CD4-positive, CD25-positive, alpha-beta regulatory T cell (primary cell): ENCODE results near the gene GTF3A. TPM values are rescaled to one million over a fixed set of nuclear protein-coding genes. Genes with fewer than 3 reads are reported as not detected.
"Not testable (repeated sequence)": the region's sequence is repeated elsewhere in the genome, so short reads cannot be mapped to it uniquely, and the experiment has no call there.

Experiments used
- ATAC-seq, 2 donors: fragments of 150-1000 bp; cut with Tn5 transposase; one replicate each; pipeline ENCODE4 v1.10.0; 2021; ENCODE audit warnings: low read depth in 2 of 2, moderate number of reproducible peaks in 2 of 2, moderate library complexity in 1 of 2
- DNase-seq, 3 donors: peaks; one replicate each; pipeline versions ENCODE4 v3.0.0 to v3.0.0-alpha.2; 2012 to 2022; ENCODE audit warnings: mixed read lengths in 1 of 3
- H3K27ac ChIP-seq: one replicate; pipeline ENCODE4 v1.7.0; 2013; ENCODE audit warnings: mild to moderate bottlenecking, low read length; ENCODE audit not compliant: insufficient read depth, poor library complexity, severe bottlenecking
- H3K27me3 ChIP-seq: one replicate; pipeline ENCODE4 v1.7.0; 2013; ENCODE audit warnings: low read length; ENCODE audit not compliant: control insufficient read depth, insufficient read depth
- H3K36me3 ChIP-seq: one replicate; pipeline ENCODE4 v1.7.0; 2013; ENCODE audit warnings: mild to moderate bottlenecking, low read length, moderate library complexity; ENCODE audit not compliant: control insufficient read depth, insufficient read depth
- H3K4me1 ChIP-seq: 2 replicates; pipeline ENCODE4 v1.7.0; 2013; ENCODE audit warnings: mild to moderate bottlenecking, low read length; ENCODE audit not compliant: insufficient read depth, control insufficient read depth, poor library complexity, severe bottlenecking
- H3K4me3 ChIP-seq: one replicate; pipeline ENCODE4 v1.7.0; 2013; ENCODE audit warnings: low read depth, mild to moderate bottlenecking, low read length, moderate library complexity
- H3K9me3 ChIP-seq, 2 experiments: 1 replicate in 1 of 2; 2 replicates in 1 of 2; pipeline ENCODE4 v1.7.0; 2013; ENCODE audit warnings: low read length in 2 of 2, mild to moderate bottlenecking in 1 of 2, moderate library complexity in 1 of 2; ENCODE audit not compliant: control insufficient read depth in 2 of 2
- H3K27ac Mint-ChIP-seq, 3 donors: one replicate each; pipeline ENCODE4 v1.8.0; 2020 to 2022; ENCODE audit warnings: mild to moderate bottlenecking in 3 of 3, mixed read lengths in 3 of 3, moderate library complexity in 2 of 3
- H3K27me3 Mint-ChIP-seq: one replicate; pipeline ENCODE4 v1.8.0; 2022; ENCODE audit warnings: mild to moderate bottlenecking, mixed read lengths
- H3K36me3 Mint-ChIP-seq: one replicate; pipeline ENCODE4 v1.8.0; 2020; ENCODE audit warnings: mixed read lengths
- H3K4me1 Mint-ChIP-seq, 4 donors: one replicate each; pipeline ENCODE4 v1.8.0; 2020 to 2022; ENCODE audit warnings: mixed read lengths in 4 of 4, mild to moderate bottlenecking in 1 of 4
- H3K4me3 Mint-ChIP-seq, 4 donors: one replicate each; pipeline ENCODE4 v1.8.0; 2020 to 2022; ENCODE audit warnings: mild to moderate bottlenecking in 4 of 4, mixed read lengths in 4 of 4, moderate library complexity in 3 of 4
- H3K9me3 Mint-ChIP-seq, 7 donors: one replicate each; pipeline ENCODE4 v1.8.0; 2020 to 2022; ENCODE audit warnings: mixed read lengths in 7 of 7, mild to moderate bottlenecking in 3 of 7, moderate library complexity in 2 of 7
- polyA plus RNA-seq, 4 donors: library from polyadenylated mRNA; unstranded; fragments of 300-500 nt; fragmentation: Illumina TruSeq; gene quantifications; one replicate each; pipeline ENCODE4 v1.2.3, GENCODE V29; 2021
- total RNA-seq: library from RNA; stranded (reverse); gene quantifications from one replicate; pipeline ENCODE4 v1.2.3, GENCODE V29; 2022

Gene GTF3A
- total and polyA plus RNA-seq, 5 donors from 2014 or later = 165 to 528 (median 504) TPM

GRCh38 chr13:27396252-27396846 lies 28.1 kb upstream of the GTF3A start:
- Histone ChIP-seq H3K36me3 (no peaks in the 10 kb centered on the region), H3K27ac (no peak overlapping the region), H3K27me3 (peaks cover 7% of the 10 kb centered on the region), H3K9me3 (no peaks in the 10 kb centered on the region), H3K4me3 (no peak overlapping the region), H3K4me1 (no peaks in the 10 kb centered on the region)
- H3K36me3 Mint-ChIP-seq = no peaks in the 10 kb centered on the region
- H3K27me3 Mint-ChIP-seq = peaks cover 18% of the 10 kb centered on the region
- no peak for DNase-seq
- H3K4me3 Mint-ChIP-seq = no peak overlapping the region
- no peak for ATAC-seq
- H3K27ac Mint-ChIP-seq = no peak overlapping the region
- H3K9me3 Mint-ChIP-seq = peaks cover 0 to 2% (median 0%) of the 10 kb centered on the region in 7 donors
- H3K4me1 Mint-ChIP-seq = peaks cover 0 to 2% (median 0%) of the 10 kb centered on the region in 4 donors

DNA sequence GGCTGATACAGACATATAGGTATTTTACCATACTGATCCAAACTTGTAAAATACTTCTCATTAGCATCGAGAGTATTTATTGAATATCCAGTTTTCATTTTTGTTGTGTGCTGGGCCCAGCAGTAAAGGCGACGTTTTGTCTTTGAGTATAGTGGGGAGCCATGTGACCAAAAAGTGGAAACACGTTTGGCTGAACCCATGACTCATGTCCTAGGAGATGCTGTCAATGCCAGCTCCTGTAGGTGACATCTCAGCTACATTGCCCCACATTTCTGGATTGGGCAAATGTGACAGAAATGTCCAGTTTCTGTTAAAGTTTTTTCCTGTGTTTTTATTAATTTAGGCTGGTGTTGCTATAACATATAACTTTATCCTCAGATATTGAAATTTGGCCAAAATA lies 26.1 kb upstream of the GTF3A start:
- H3K4me1 ChIP-seq = no peaks in the 10 kb centered on the region
- peaks cover 0 to 2% (median 0%) of the 10 kb centered on the region in 4 donors for H3K4me1 Mint-ChIP-seq
- peaks cover 2% of the 10 kb centered on the region for H3K27me3 ChIP-seq
- no peak overlapping the region for H3K27ac ChIP-seq
- H3K27ac Mint-ChIP-seq = no peak overlapping the region
- no peak overlapping the region for H3K4me3 Mint-ChIP-seq
- DNase-seq (no peak), ATAC-seq (no peak)
- H3K27me3 Mint-ChIP-seq = peaks cover 15% of the 10 kb centered on the region
- H3K9me3 Mint-ChIP-seq = peaks cover 0 to 2% (median 0%) of the 10 kb centered on the region in 7 donors
- H3K4me3 ChIP-seq = no peak overlapping the region
- H3K36me3 ChIP-seq = no peaks in the 10 kb centered on the region
- no peaks in the 10 kb centered on the region for H3K9me3 ChIP-seq
- H3K36me3 Mint-ChIP-seq = no peaks in the 10 kb centered on the region

GRCh38 chr13:27400405-27400804 lies 24.0 kb upstream of the GTF3A start:
- not testable (repeated sequence) for ATAC-seq, H3K27ac ChIP-seq, H3K9me3 Mint-ChIP-seq, H3K4me3 Mint-ChIP-seq, H3K27me3 ChIP-seq, DNase-seq, H3K36me3 ChIP-seq, H3K36me3 Mint-ChIP-seq, H3K27ac Mint-ChIP-seq, H3K4me3 ChIP-seq, H3K4me1 ChIP-seq, H3K9me3 ChIP-seq, H3K4me1 Mint-ChIP-seq
- H3K27me3 Mint-ChIP-seq = peaks cover 18% of the 10 kb centered on the region

DNA sequence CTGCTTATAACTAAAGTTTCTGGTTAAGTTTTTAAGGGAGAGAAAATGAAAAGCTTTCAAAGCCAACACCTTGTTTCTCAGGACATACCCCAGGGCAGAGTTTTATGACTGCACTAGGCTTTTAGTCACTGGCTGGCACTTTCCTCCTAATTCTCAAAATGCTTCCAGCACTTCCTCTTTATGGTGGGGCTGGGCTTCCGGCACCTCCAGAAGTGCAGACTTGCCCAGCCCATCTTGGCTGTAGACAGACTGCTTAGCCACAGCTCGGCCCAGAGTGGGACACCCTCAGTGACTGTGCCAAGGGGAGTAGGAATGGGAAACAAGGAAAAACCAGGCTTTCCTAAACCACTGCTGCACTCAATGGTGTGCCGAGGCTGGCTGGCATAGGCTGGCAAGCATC lies 23.2 kb upstream of the GTF3A start:
- Mint-ChIP-seq H3K36me3 (no peaks in the 10 kb centered on the region), H3K27ac (no peak overlapping the region), H3K9me3 (peaks cover 0 to 2% (median 0%) of the 10 kb centered on the region in 7 donors), H3K27me3 (peaks cover 17% of the 10 kb centered on the region), H3K4me3 (no peak overlapping the region), H3K4me1 (peaks cover 0 to 3% (median under 1%) of the 10 kb centered on the region in 4 donors)
- H3K27me3 ChIP-seq = peaks cover 2% of the 10 kb centered on the region
- ATAC-seq (no peak), DNase-seq (no peak)
- no peaks in the 10 kb centered on the region for H3K4me1 ChIP-seq
- H3K36me3 ChIP-seq = no peaks in the 10 kb centered on the region
- H3K27ac ChIP-seq = no peak overlapping the region
- no peaks in the 10 kb centered on the region for H3K9me3 ChIP-seq
- H3K4me3 ChIP-seq = no peak overlapping the region

- Histone ChIP-seq H3K4me3 (no peak overlapping the region), H3K36me3 (no peaks in the 10 kb centered on the region), H3K27ac (no peak overlapping the region), H3K27me3 (peaks cover 3% of the 10 kb centered on the region), H3K9me3 (no peaks in the 10 kb centered on the region), H3K4me1 (peaks cover 2% of the 10 kb centered on the region)
- DNase-seq = no peak
- Mint-ChIP-seq H3K4me3 (no peak overlapping the region), H3K36me3 (no peaks in the 10 kb centered on the region), H3K9me3 (no peaks in the 10 kb centered on the region), H3K4me1 (peaks cover 0 to 7% (median 3%) of the 10 kb centered on the region in 4 donors), H3K27ac (no peak overlapping the region), H3K27me3 (peaks cover 23% of the 10 kb centered on the region)
- no peak for ATAC-seq
Measured at GRCh38 chr13:27403203-27403678, 21.2 kb upstream of the GTF3A start.

DNA sequence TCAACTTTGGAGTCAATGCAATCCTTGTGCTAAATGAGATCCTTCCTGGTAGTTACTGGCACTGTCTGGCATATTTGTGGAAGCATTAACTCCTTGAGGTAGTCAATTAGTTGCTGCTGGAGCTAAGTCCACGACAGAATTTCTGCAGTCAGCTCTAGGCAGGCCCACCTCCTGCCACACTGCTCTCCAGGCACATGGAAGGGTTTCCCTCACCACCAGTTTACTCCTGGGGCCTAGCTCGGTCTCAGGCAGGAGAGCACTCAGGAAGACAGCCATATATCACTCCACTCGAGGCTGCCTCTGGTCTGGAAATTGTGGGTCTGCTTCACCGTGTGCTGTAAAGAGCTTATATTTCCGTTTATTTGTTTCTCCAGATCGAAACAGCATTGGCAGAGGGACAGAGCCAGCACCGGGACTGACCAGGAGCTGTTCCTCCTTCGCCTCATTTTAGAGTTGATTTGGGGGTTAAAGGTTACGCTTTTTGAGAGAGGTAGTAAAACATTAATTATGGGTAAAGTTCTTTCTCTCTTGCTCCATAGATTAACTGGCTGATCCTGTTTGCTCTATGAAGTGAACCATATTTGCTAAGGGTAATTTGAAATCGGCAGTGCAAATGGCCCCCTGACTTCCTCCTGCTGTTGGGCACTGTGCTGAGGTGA lies 20.6 kb upstream of the GTF3A start:
- Mint-ChIP-seq H3K4me1 (peaks cover 0 to 7% (median 3%) of the 10 kb centered on the region in 4 donors), H3K27ac (no peak overlapping the region), H3K4me3 (peak overlapping the region in 1 of 4 donors; percentile 55), H3K36me3 (no peaks in the 10 kb centered on the region), H3K27me3 (peaks cover 27% of the 10 kb centered on the region), H3K9me3 (no peaks in the 10 kb centered on the region)
- Histone ChIP-seq H3K4me3 (no peak overlapping the region), H3K27me3 (peaks cover 4% of the 10 kb centered on the region), H3K4me1 (peaks cover 2% of the 10 kb centered on the region), H3K27ac (no peak overlapping the region), H3K36me3 (no peaks in the 10 kb centered on the region), H3K9me3 (no peaks in the 10 kb centered on the region)
- ATAC-seq = no peak
- no peak for DNase-seq

GRCh38 chr13:27404680-27405079 lies 19.7 kb upstream of the GTF3A start:
- H3K27ac Mint-ChIP-seq = no peak overlapping the region
- H3K27ac ChIP-seq = no peak overlapping the region
- H3K4me3 Mint-ChIP-seq = no peak overlapping the region
- ATAC-seq = no peak
- no peak overlapping the region for H3K4me3 ChIP-seq
- H3K27me3 ChIP-seq = peaks cover 5% of the 10 kb centered on the region
- H3K27me3 Mint-ChIP-seq = peaks cover 33% of the 10 kb centered on the region
- H3K4me1 ChIP-seq = peaks cover 2% of the 10 kb centered on the region
- no peak for DNase-seq
- H3K4me1 Mint-ChIP-seq = peaks cover 0 to 7% (median 3%) of the 10 kb centered on the region in 4 donors
- no peaks in the 10 kb centered on the region for H3K36me3 Mint-ChIP-seq
- H3K9me3 Mint-ChIP-seq = peaks cover 0 to 2% (median 0%) of the 10 kb centered on the region in 7 donors
- no peaks in the 10 kb centered on the region for H3K9me3 ChIP-seq
- H3K36me3 ChIP-seq = no peaks in the 10 kb centered on the region
